Right cardiac atrium (tissue), 5 donors: ENCODE measurements around the gene AFMID. TPM values are rescaled to one million over a fixed set of nuclear protein-coding genes. Genes with fewer than 3 reads are reported as not detected.

Source experiments
- ATAC-seq, 2 donors: fragments of 200-7000 bp; cut with Tn5 transposase; one replicate each; pipeline versions ENCODE4 v1.8.0 to v1.9.1; 2020; ENCODE audit warnings: moderate library complexity in 2 of 2, mild to moderate bottlenecking in 1 of 2
- DNase-seq, 3 donors: peaks; one replicate each; pipeline ENCODE4 v3.0.0-alpha.2; 2020
- H3K27ac ChIP-seq: one replicate; pipeline ENCODE4 v1.5.1; 2013; ENCODE audit warnings: mild to moderate bottlenecking, low read length, control low read depth, moderate library complexity
- H3K27me3 ChIP-seq: one replicate; pipeline ENCODE4 v1.6.1; 2013; ENCODE audit not compliant: control insufficient read depth, insufficient read depth
- H3K4me1 ChIP-seq: one replicate; pipeline ENCODE4 v1.6.1; 2013; ENCODE audit warnings: low read length; ENCODE audit not compliant: control insufficient read depth, insufficient read depth
- H3K4me3 ChIP-seq: one replicate; pipeline ENCODE4 v1.5.1; 2013; ENCODE audit warnings: low read length, control low read depth
- H3K9me3 ChIP-seq: one replicate; pipeline ENCODE4 v1.6.1; 2013; ENCODE audit warnings: low read length; ENCODE audit not compliant: control insufficient read depth
- WGBS: extraction: QIAGEN DNeasy Blood & Tissue Kit; methylation state at CpG from one replicate; pipeline ENCODE4 v1.1.7; 2013; 5-methylcytosine and 5-hydroxymethylcytosine counted together
- intact Hi-C, 4 donors: fragments of 100-400 bp; cut with DNase I; formaldehyde crosslinking; loops; one replicate each; pipeline versions ENCODE4 v1.11.0 to v1.14.0; 2022 to 2023
- polyA plus RNA-seq: library from polyadenylated mRNA; stranded (reverse); fragments of 200-250 nt; gene quantifications from one replicate; pipeline ENCODE4 v1.2.3, GENCODE V29; 2013
- total RNA-seq, 4 donors: library from RNA; stranded (reverse); fragmentation: NEBNext Ultra II Directional; extraction: Animal tissue kit (Norgen Biotek cat#: 25700); gene quantifications; one replicate each; pipeline ENCODE4 v1.2.1, GENCODE V29; 2021
- donor health status: healthy with polysubstance abuse.
- donor health status: DM: no; HTN: yes; CAD: no.
- donor health status: DM: no; HTN: no; CAD: no.
- donor health status: DM: no; HTN: yes; CAD: no; lungs with severe emphysema.
- donor health status: DM: yes; HTN: yes; CAD: no.

The AFMID gene
- total and polyA plus RNA-seq, 5 donors = 17.5 to 53.3 (median 30.6) TPM

DNA sequence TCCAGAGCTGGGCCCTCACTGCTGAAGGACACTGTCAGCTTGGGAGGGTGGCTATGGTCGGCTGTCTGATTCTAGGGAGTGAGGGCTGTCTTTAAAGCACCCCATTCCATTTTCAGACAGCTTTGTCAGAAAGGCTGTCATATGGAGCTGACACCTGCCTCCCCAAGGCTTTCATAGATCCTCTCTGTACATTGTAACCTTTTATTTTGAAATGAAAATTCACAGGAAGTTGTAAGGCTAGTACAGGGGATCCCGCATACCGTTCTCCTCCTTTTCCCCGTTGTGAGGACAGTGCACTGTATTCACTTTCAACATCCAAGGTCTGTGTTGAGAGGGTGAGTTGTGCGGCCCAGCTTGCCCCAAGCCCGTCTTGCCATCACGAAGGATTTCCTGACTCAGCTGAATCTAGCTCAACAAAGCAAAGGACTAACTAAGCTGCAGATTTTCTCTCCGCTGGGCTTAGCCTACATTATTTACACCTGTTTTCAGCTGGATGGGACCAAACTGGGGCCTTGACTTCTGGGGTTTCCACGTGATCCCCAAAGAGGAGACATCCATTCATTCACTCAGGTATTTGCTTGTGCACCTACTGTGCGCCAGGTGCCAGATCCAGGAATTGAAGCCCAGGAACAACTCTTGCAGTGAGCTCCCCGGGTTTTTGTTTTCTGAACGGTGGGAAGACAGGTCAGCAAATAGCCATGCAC, 39.0 kb downstream of the AFMID start:
- H3K9me3 ChIP-seq = no peaks in the 10 kb centered on the region
- no peaks in the 10 kb centered on the region for H3K27me3 ChIP-seq
- no peak overlapping the region for H3K4me3 ChIP-seq
- ATAC-seq (no peak), DNase-seq (peak in 1 of 3 donors; percentile 2)
- peaks cover 2% of the 10 kb centered on the region for H3K4me1 ChIP-seq
- WGBS = 75% methylated on average over 12 of the region's 12 CpGs
- intact Hi-C loops = no loop called here
- no peak overlapping the region for H3K27ac ChIP-seq

DNA sequence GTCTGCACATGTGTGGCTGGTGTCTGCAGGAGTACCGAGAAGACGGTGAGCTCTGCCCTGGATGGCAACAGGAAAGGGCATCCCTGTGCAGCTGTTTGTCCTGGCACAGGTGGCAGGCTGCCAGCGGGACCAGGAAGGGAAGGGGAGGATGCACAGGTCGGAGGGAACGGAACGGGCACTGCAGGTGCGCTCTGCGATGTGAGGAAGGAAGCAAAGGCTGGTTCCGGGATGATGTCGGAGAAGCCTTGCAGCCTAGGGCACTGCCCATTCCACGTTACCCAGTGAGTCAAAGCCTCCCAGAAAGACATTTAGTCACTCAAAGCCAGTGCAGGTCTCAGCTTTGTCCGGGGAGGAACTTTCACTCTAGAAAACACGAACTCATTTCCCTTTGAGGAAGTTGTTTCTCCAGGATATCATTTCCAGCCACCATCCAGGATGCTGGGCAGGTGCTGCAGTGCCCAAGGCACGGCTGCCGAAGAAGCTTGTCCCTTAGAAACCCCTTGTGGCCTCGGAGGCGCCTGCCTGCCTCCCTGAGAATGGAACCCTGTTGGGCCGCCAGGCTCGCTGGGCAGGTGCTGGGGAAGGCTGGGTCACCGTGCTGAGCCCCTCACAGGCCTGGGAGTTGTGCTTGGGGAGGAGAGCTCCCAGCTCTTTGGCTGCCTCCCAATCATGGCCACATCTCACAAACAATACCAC, 39.7 kb downstream of the AFMID start:
- no peak for ATAC-seq
- Histone ChIP-seq H3K4me1 (peaks cover 2% of the 10 kb centered on the region), H3K27ac (no peak overlapping the region), H3K9me3 (no peaks in the 10 kb centered on the region), H3K27me3 (no peaks in the 10 kb centered on the region), H3K4me3 (no peak overlapping the region)
- intact Hi-C loops = no loop called here
- 63% methylated on average over 20 of the region's 20 CpGs for WGBS
- DNase-seq = no peak

DNA sequence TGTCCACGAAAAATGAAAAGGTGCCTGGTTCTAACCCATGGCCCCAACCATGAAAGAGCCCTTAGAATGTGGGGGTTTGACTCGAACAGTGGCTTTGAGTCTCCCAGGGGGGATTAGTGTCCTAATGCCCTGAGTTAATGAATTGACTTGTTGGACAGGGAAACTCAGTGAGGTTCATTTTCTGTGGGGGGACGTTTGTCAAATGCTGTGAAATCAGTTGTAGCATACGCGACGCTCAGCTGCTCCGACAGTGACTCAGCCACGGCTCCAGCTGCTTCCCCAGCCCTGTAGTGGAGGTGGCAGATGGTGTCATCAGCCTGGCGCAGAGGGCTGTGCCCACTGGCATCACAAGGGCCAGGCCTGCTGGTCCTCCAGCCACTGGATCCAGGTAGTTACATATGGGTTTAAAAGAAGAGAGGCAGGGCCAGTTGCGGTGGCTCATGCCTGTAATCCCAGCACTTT, 40.3 kb downstream of the AFMID start:
- Histone ChIP-seq H3K27ac (no peak overlapping the region), H3K4me1 (peaks cover 2% of the 10 kb centered on the region), H3K27me3 (no peaks in the 10 kb centered on the region), H3K9me3 (no peaks in the 10 kb centered on the region), H3K4me3 (no peak overlapping the region)
- intact Hi-C loops = no loop called here
- DNase-seq (no peak), ATAC-seq (no peak)
- 81% methylated on average over 10 of the region's 10 CpGs for WGBS

DNA sequence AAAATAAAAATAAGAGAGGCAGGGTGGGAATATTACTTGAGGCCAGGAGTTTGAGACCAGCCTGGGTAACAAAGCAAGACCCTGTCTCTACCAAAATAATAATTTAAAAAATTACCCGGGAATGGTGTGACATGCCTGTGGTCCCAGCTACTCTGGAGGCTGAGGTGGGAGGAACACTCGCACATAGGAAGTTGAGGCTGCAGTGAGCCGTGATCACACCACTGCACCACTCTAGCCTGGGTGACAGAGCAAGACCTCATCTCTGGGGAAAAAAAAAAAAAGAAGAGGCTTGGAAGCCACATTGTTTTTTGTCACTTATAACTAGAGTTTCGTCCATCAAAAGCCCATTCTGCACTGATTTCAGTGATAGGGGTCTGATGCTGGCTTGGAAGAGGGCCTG, 41.0 kb downstream of the AFMID start:
- DNase-seq (peak in 1 of 3 donors; percentile 2), ATAC-seq (no peak)
- WGBS = 84% methylated on average over 4 of the region's 4 CpGs
- intact Hi-C loops = no loop called here
- Histone ChIP-seq H3K27me3 (no peaks in the 10 kb centered on the region), H3K4me1 (peaks cover 2% of the 10 kb centered on the region), H3K9me3 (no peaks in the 10 kb centered on the region), H3K4me3 (no peak overlapping the region), H3K27ac (no peak overlapping the region)

DNA sequence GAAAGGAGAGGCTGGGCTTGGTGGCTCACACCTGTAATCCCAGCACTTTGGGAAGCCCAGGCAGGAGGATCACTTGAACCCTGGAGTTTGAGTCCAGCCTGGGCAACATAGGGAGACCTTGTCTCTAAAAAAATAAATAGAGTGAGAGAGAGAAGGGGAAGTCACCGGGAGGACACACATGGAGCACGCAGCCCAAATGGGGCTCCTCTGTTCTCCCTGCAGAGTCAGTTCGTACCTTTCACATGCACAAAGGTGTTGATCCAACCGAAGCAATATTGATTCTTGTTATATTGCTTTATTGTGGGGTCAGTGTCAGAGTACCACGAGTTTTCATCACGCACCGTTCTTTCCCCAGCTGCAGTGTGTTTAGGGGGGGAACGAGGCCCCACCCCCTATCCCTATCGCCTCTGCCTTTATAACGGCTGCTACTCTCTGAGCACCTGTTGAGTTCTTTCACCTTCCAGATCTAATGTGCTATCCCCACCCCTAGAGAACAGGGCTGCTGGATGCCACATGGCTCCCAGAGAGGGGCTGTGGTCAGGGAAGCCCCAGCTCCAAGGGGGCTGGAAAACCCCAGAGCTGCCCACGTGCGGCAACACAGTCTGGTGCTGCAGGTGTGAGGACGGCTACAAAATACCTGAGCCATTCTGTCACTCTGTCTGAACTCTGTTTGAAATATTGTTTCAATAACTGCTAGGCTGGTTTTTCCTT, 43.2 kb downstream of the AFMID start:
- Histone ChIP-seq H3K4me3 (no peak overlapping the region), H3K9me3 (no peaks in the 10 kb centered on the region), H3K27me3 (no peaks in the 10 kb centered on the region), H3K27ac (no peak overlapping the region), H3K4me1 (no peaks in the 10 kb centered on the region)
- WGBS = 76% methylated on average over 13 of the region's 13 CpGs
- no peak for DNase-seq
- ATAC-seq = no peak
- intact Hi-C loops = no loop called here

DNA sequence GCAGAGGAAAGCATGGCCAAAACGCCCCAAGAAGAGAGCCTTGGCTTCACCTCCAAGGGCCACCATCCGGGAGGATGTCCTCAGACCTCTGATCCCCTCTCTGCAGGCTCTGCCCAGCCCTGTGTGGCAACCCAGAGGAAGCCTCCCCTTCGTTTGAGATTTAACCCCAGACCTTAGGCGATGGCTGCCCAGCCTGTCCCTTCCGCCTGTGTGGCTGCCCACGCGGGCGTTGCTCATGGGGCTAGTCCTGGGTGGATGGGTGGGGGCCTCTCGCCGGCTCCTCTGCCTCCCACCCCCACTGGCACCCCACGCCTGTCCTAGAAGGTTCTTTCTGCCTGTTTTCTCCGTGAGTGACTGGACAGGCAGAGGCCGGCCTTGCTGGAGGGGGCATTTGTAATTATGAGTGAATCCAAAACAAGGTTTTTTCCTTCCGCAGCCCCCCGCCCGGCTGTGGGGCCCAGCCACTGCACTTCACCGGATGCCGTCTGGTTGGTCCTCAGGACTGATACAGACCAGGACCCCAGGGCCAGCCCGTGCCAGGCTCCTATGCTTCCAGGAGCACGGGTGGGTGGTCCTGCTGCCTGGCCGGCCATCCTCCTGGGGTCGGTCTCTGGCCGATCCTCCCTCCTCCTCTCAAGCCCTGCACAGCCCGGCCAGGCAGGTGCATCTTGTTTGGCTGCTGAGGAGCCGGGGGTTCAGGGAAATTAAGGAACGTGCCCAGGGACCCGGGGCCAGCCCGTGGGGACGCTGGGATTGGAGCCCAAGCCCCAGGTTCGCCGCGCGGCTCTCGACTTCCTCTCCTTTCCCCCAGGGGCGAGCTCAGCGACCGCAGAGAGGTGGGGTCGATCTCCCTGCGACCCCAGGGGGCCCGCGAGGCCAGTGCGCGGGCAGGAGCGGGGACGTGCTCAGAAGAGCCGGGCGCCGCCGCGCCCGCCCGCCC, 44.1 kb downstream of the AFMID start, which contains the start of gene TMEM235:
Gene TMEM235 (plus strand): TSS at position 636 of the 940 bp plus-strand sequence. CDS start 393 bp downstream, outside the sequence.
- H3K27ac ChIP-seq = no peak within 1 kb of the TSS
- 22% methylated on average over 52 of the region's 52 CpGs for WGBS
- no peaks in the 10 kb centered on the region for H3K9me3 ChIP-seq
- DNase-seq (no peak), ATAC-seq (no peak)
- H3K4me3 ChIP-seq = no peak within 1 kb of the TSS
- intact Hi-C loops = no loop called here
- H3K4me1 ChIP-seq = no peaks in the 10 kb centered on the region
- H3K27me3 ChIP-seq = no peaks in the 10 kb centered on the region

DNA sequence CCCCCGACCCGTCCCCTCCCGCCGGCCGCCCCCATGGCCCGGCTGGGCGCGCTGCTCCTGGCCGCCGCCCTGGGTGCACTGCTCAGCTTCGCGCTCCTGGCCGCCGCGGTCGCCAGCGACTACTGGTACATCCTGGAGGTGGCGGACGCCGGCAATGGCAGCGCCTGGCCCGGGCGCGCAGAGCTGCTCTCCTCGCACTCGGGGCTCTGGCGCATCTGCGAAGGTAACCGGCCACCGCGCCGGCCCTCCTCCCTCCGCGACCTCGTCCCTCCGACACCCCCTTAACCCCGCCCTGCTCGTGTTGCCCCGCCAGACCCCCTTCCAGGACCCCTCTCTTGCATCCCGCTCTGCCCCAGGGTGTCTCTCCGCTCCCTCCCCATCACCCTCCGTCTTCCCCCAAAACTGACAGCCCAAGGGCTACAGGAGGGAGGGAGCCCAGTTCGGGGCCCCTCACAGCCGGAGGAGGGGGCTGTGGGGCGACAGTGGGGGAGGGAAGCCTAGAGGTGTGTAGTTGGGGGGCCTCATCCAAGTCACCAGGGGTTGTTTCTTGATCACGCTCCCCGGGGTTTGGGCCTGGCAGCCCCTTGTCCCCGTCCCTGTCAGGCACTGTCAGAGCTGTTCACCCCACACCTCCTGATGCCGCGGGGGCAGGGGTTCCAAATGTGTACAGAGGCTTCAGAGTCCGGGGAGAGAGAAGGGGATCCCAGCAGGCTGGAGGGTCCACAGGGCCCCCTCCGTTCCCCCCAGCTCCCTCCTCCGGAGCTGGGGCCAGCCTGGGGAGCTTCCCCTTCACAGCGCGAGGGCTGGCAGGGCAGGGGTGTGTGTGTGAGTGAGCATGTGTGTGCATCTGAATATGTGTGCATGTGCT, 45.1 kb downstream of the AFMID start:
- Histone ChIP-seq H3K27me3 (no peaks in the 10 kb centered on the region), H3K27ac (no peak overlapping the region), H3K9me3 (no peaks in the 10 kb centered on the region), H3K4me3 (no peak overlapping the region), H3K4me1 (no peaks in the 10 kb centered on the region)
- ATAC-seq (no peak), DNase-seq (no peak)
- intact Hi-C loops = no loop called here
- 15% methylated on average over 55 of the region's 55 CpGs for WGBS

DNA sequence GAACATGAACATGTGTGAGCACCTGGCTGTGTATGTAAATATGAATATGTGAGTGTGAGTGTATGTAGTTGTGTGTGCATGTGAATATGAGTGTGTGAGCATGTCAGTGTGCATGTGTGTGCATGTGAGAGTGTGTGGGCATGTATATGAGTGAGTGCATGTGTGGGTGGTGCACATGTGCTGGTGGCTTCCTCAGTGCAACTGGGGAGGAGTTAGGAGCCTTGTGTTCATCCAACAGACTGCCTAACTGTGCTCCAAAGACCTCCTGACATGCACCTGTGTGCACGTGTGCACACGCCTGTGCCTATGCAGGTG, 45.7 kb downstream of the AFMID start:
- ATAC-seq = no peak
- Histone ChIP-seq H3K4me1 (no peaks in the 10 kb centered on the region), H3K4me3 (no peak overlapping the region), H3K9me3 (no peaks in the 10 kb centered on the region), H3K27me3 (no peaks in the 10 kb centered on the region), H3K27ac (no peak overlapping the region)
- intact Hi-C loops = no loop called here
- 95% methylated on average over 2 of the region's 2 CpGs for WGBS
- no peak for DNase-seq

DNA sequence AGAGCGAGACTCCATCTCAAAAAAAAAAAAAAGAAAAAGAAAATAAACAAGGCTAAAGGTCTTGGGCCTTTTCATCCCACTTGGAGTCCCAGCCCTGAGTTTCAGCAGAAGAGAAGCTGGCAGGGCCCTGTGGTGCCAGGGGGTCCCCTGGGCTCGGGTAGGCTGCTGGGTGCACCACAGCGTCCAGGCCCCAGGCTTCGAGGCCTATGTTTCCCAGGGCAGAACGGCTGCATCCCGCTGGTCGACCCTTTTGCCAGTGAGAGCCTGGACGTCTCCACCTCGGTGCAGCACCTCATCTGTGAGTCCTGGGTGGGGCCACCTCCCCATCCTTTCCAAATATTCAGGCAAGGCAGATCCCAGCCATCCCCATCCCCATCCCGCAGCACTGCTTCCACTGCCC, 46.5 kb downstream of the AFMID start:
- no peak overlapping the region for H3K4me3 ChIP-seq
- no peak for DNase-seq
- no peaks in the 10 kb centered on the region for H3K27me3 ChIP-seq
- H3K4me1 ChIP-seq = no peaks in the 10 kb centered on the region
- no peaks in the 10 kb centered on the region for H3K9me3 ChIP-seq
- 93% methylated on average over 10 of the region's 10 CpGs for WGBS
- intact Hi-C loops = no loop called here
- no peak overlapping the region for H3K27ac ChIP-seq
- ATAC-seq = no peak
